ENCODE measurements around the gene CNIH3. TPM values are rescaled to one million over a fixed set of nuclear protein-coding genes. Genes with fewer than 3 reads are reported as not detected.

Gene CNIH3
- total RNA-seq, 1 experiment from 2014 or later, result 1.8 TPM

GRCh38 chr1:224607188-224608148 lies 8.6 kb upstream of the CNIH3 start:
- Histone ChIP-seq H3K27ac (ENCODE audit: low read depth, low read length) (no peak overlapping the region), H3K36me3 (ENCODE audit: control insufficient read depth in 1 of 2, insufficient read depth in 2 of 2, low read length in 2 of 2) (no peaks in the 10 kb centered on the region), H4K20me1 (ENCODE audit: insufficient read depth) (no peaks in the 10 kb centered on the region), H3K9me3 (ENCODE audit: control insufficient read depth in 1 of 2, insufficient read depth in 1 of 2, low read depth in 1 of 2, low read length in 2 of 2) (no peaks in the 10 kb centered on the region), H3K9ac (ENCODE audit: low read length) (no peak overlapping the region), H3K27me3 (ENCODE audit: insufficient read depth, low read length) (no peaks in the 10 kb centered on the region), H3K79me2 (ENCODE audit: insufficient read depth, low read length) (no peaks in the 10 kb centered on the region), H3K4me1 (ENCODE audit: control insufficient read depth in 1 of 2, insufficient read depth in 2 of 2, low read length in 2 of 2) (no peaks in the 10 kb centered on the region), H3K9me2 (ENCODE audit: insufficient read depth) (no peaks in the 10 kb centered on the region), H3K4me2 (ENCODE audit: low read length) (no peak overlapping the region), H3K4me3 (replicated peaks in 1 of 2; ENCODE audit: low read depth in 1 of 2, low read length in 2 of 2) (no peak overlapping the region), H2AFZ (ENCODE audit: low read depth, low read length, poor library complexity, severe bottlenecking) (no peak overlapping the region)
- DNase-seq (ENCODE audit: low read depth, low spot score) (no peak), ATAC-seq (no peak)
- no TSS peak for BruUV-seq (replicated peaks)
- intact Hi-C loops (cut with micrococcal nuclease), result no loop called here
- CTCF ChIA-PET, result no interaction called here
- POLR2A ChIA-PET, result no interaction called here
- RAD21 ChIA-PET (ENCODE audit: low non-redundant PET in 1 of 2, low total read pairs in 2 of 2, uncharacterized antibody in 2 of 2, unreplicated experiment in 2 of 2), result no interaction called here
- TF ChIP-seq YY1 (IDR thresholded peaks at IDR 0.05; ENCODE audit: extremely low read depth, insufficient replicate concordance, low read depth, low read length) (no peak), REST (IDR thresholded peaks at IDR 0.05; ENCODE audit: low read depth) (no peak), ZFX (IDR thresholded peaks at IDR 0.05) (no peak), FOSL1 (IDR thresholded peaks at IDR 0.05; ENCODE audit: low read depth) (no peak), JUND (IDR thresholded peaks at IDR 0.05) (no peak), ELF1 (IDR thresholded peaks at IDR 0.05; ENCODE audit: borderline replicate concordance, low read depth) (no peak)

All from HCT116 (cell line).